NCI-H2196 (cell line): ENCODE results near the gene PKHD1.
"Not testable (repeated sequence)": the region's sequence is repeated elsewhere in the genome, so short reads cannot be mapped to it uniquely, and the experiment has no call there.

ENCODE experiments used
- DNase-seq: peaks from one replicate; lab custom pipeline; 2025; ENCODE audit not compliant: unreplicated experiment; lab: John Stamatoyannopoulos, UW

Gene PKHD1

DNA sequence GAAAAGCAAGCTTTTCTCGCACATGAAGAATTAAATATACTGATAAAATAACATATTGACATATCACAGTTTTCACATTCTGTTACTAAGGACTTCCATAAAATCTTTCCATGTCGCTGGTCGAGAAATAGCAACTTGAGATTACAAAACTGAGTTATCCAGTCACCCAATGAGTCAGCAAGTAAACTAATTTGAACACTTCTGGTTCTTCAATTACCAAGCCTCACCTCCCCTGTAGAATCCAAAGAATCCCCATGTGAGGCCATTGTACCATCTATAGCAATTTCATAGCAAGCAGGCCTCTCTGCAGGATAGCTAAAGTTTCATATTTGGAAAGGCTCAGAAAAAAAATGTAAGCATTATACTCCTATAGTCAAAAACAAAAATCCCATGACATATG lies 87.3 kb downstream of the PKHD1 start:
- no peak for DNase-seq

DNA sequence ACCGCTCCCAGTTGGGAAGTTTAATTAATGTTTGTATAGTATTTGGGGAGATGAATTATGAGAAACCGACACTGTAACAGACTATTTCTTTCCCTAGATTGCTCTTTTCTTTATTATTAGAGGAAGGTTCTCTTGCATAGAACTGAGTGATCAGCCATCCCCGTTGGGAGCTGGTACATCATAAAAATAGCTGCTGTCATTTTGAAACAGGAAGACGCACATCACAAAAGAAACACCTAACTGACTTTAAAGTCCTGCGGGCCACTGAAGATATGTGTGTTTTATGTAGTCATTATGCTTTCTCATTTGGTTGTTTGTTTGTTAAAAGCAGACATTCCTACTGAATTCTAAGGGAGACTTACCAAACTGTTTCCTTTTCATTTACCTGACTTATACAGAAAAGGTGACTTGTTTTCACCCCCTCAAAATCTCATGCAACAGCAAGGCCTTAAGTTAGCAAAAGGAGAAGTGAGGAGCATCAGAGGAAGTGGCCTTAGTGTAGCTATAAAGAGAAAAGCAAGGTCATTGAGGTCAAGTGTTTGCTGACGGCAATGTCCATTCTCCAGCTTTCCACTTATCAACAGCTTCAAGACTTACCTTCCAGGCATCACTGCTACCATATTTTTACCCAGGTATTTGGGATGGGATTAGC lies 91.0 kb downstream of the PKHD1 start:
- DNase-seq = no peak

DNA sequence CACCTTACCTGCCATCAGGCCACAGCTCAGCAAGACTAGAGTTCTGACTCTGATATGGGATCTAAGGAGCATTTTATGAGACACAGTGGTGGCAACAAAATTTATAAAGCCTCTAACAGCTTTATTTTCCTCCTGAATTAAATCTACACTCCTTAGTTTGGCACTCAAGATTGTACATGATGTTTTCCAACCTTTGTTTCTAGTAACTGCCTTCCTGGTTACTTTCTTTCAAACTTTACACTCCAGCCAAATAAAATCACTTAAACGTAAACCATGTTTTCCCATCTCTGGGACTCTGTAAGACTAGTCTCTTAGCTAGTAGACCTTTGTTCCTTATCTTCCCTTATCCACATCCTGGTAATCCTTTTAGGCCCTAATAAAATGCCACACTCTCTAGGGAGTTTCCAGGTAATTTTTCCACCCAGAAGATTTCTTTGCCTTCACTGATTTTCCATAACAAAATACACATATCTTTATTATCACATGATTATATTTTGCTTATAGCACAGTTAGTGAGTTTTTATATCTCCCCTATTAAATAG lies 92.1 kb downstream of the PKHD1 start:
- DNase-seq = no peak

DNA sequence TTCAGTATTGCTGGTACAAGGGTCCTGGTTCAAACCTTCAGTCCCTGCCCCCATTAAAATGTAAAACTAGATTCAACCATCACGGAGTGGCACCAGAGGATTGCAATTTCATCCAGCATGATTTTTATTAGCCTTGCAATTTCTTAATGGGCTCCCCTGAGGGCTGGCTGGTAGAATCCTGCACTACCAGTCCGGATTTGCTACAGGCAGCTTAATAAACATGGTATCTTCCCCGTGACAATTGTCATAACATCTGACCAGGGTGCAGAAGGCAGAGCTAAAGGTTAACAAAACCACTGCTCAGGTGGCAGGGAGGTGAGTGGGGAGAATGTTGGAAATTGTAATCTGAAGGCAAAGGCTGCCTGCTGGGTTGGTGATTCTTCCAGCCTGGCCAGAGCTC lies 94.5 kb downstream of the PKHD1 start:
- DNase-seq = no peak

DNA sequence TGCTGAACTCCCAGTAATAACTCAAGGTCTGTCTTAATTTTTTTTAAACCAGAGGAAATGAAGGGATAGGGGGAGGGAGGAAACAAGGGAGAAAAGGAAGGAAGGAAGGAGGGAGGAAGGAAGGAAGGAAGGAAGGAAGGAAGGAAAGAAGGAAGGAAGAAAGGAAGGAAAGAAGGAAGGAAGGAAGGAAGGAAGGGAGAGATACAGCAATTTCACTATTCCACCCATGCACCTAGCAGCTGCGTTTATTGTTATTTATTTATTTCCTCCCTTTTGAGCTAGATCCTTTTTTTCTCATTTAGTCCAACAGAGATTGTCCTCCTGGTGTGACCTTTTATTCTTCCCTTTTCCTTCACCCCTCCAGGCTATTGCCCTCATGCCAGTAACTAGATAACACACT lies 97.6 kb downstream of the PKHD1 start:
- DNase-seq = no peak

DNA sequence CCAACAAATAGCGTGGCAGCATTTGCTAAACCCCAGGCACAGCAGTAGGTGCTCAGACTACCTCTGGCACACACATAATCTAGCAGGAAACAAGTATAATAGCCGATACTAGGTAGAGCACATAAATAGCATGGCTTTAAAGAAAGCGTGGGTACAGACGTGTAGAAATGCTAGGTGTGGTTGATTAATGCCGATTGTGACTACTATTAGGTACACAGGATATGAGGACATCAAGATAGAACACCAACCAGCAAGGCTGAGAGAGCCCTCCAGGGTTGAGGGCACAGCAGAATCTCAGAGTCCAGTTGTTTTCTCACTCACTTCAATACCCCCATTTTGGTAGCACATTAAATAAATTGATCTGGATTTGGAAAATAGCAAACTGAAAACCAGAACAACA lies 100.5 kb downstream of the PKHD1 start:
- no peak for DNase-seq

DNA sequence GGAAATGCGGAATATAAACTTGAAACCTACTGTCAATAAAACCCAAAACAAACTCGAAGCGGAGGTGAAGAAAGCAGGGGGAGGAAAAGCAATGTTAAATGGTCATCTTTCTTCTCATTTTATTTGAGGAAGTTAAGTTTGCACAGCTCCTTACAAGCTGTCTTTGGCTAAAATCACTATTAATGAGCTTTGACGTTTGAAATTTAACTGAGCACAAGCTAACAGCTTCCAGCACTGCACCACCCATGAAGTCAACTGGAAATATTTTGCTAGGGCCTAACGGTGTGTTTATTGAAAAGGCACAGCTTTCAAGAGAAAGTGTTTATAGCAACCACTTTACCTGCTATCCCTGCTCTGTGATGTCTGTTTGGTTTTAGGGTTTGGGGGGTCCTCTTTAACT lies 103.8 kb downstream of the PKHD1 start:
- DNase-seq = no peak

DNA sequence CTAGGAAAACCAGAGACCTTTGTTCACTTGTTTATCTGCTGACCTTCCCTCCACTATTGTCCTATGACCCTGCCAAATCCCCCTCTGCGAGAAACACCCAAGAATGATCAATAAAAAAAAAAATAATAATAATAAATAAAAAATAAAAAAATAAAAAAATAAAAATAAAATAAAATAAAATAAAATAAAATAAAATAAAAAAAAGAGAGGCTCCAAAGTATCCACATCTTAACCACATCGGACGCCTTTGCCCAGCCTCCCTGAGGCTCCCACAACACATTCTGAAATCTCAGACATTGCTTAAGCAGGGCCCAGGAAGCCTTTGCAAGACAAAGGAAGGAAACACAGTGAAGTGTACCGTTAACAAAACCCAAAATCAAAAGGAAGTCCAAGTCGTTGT lies 104.7 kb downstream of the PKHD1 start:
- not testable (repeated sequence) for DNase-seq

DNA sequence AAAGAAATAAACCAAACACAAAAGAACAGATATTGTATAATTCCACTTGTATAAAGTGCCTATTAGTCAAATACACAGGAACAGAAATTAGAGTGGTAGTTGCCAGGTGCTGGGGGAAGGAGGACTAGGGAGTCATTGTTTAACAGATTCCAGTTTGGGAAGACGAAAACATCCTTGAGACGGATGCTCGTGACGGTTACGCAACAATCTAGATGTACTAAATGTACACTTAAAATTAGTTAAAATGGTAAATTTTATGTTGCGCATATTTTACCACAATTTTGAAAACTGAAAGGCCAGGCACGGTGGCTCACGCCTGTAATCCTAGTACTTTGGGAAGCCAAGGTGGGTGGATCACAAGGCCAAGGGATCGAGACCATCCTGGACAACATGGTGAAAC lies 111.0 kb downstream of the PKHD1 start:
- no peak for DNase-seq

DNA sequence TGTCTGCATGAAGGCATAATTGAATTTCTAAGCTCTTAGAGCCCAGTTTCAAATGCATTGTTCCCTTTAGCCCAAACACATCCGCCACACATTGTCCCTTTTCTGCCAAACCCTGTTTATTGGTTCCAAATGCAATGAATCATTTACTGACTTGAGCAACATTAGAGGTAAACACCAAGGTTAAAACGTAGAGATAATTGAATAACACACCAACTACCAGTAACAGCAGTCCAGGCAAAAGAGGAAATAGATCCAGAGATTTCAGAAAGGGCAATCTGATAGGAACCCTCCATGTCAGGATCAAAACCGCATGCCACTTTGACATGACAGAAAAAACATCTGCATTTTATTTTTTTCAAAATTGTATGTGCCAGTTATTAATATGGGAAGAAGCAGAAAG lies 114.8 kb downstream of the PKHD1 start:
- no peak for DNase-seq

DNA sequence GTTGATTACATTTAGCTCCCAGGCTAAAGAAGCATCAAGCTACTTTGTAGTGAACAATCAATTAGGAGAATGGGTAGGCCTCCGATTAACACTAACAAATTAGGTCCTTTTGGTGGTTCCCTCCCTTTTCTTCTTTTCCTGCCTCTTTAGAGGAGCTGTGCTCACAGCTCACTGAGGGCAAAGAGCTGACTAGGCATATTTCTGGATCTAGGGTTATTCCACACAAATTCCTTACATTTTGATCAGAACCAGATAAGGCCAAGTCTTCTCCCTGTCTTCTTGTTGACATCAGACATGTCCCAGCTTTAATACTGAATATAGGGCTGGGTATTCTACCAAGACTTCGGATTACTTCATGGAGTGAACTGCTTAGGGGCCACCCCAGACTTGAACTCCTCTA lies 119.1 kb downstream of the PKHD1 start:
- no peak for DNase-seq

DNA sequence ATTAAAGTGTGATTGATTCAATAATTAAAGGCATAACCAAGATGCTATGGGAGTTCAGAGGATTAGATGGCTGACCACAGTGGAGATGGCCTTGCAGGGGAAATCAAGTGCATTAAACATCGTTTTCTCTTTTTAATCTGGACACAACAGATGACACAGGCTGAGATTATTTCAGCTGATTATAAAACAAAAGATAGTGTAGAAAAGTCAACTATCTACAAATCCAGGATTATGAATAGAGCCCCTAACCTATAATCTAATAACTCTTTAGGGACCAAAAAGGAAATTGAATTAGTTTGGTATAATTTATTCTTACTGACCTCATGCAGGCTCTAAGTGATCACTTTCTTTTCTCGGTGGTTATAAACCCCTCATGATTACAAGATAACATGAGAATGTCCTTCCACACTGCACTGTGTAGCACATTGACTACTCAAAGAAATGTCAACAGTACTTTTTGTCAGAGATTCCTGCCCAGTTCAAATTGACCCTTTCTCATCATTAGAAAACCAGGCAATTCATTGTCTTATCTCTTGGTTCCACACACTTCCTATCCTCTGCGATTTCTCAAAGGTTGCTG lies 122.1 kb downstream of the PKHD1 start:
- DNase-seq = no peak

DNA sequence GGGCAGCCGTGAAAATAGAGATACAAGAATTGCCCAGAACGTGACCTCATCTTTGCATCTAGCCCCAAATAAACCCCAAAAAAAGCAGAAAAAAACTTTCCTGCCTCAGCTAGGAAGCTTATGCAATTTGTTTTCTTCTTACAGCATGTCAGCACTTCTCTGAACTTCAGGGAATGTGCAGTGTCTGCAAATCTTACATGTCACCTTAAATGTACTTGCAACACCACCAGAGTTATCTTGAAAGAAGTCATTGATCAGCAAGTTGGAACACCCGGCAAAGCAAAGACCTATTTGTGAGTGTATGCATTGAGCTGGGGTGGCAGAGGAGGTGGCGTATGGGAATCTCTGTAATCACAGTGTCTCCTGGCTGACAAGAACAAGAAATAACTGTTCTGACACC lies 123.4 kb downstream of the PKHD1 start:
- no peak for DNase-seq

DNA sequence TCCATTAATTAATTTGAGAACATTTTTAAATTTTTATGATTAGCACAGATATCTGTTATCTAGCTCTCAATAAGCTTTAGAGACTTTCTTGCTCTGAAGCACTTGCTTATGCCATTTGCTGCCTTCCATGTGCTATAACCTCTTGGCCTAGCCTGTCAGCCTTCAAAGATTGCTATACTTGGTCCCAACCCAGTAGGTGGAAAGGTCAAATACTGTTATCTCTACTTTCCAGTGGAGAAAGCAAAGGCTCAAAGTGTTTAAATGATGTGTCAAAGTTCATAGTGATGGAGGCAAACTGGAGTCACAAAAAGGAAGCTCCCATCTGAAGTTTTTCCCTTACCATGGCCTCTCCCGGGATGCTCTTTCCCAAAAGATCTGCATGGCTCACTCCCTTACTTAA lies 125.1 kb downstream of the PKHD1 start:
- DNase-seq = no peak

DNA sequence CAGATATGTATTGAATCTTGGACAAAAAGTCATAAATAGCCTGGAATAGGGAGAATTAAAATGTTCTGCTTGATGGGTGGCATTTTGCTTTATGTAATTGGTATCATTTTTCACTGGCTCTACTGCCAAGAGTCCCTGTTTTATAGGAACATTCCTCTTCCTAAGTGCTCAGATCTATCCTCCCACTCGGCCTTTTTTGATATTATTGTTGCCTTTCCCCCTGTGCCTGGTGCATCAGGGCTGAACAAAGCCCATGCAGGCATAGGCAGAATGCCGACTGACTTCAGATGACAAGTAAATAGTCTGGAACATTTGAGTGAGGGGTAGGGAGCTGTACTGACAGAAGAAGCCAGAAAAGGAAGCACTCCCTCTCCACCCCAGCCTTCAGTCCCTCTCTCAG lies 127.0 kb downstream of the PKHD1 start:
- no peak for DNase-seq

DNA sequence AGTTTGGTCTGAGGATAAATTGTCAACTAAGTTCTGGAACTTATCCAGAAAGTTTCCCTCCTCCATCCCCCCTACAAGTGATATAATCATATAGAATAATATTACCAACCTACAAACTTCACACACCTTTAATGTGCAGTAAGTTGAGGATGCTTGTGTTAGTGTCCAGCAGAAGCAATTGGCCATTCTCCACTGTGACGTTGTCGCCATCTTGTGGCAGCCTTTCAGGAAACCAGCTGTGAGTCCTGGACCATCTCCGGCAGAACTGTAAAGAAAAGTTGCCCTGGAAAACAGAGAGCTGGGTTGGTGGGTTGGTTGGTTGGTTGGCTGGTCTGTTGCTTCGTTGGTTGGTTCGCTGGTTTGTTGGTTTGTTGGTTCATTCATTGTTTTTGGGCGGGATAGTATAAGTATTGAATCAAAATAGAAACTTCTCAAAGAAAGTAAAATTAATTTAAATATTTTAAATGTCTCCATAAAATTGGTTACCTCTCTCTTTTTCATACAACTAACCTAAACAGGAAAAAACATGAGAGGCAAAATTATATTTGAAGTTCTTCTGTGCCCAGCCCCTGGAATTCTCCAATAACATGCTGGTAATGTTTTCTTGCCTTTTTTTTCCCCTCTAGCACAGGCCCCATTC lies 127.5 kb downstream of the PKHD1 start:
- peak; percentile 48 for DNase-seq

DNA sequence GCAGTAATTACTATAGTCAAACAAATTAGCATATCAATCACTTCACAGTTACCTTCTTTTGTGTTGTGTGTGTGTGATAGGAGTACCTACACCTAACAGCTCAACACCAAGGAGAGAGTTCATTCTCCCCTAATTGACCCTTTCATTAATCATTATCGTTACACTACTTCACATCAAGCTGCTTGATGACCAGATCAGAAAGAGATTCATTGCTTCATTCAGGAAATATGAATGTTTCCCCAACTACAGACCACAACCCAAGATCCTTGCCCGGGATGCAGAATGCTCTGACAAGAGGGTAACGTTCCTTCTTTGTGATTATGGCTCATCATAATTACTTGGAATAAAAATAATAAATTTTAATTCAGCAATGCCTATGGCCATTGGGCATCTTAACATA lies 132.7 kb downstream of the PKHD1 start:
- DNase-seq = no peak

DNA sequence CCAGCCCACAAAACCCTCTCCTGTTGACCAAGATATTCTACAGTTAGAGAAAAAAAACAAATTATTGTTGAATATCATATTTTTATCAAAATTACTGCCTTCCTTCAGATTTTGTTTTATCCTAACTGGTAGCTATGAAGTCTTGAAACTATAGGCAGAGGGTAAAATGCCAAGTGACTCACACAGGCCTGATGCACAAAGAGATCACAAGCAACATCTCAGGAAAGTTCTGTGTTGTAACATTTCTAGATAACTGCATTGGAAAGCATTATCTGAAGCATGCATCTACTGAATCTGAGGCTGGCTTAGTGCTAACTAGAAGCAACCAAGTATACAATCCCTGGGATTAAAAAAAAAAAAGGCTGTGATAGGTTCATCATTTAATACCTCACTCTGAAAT lies 134.2 kb downstream of the PKHD1 start:
- no peak for DNase-seq

DNA sequence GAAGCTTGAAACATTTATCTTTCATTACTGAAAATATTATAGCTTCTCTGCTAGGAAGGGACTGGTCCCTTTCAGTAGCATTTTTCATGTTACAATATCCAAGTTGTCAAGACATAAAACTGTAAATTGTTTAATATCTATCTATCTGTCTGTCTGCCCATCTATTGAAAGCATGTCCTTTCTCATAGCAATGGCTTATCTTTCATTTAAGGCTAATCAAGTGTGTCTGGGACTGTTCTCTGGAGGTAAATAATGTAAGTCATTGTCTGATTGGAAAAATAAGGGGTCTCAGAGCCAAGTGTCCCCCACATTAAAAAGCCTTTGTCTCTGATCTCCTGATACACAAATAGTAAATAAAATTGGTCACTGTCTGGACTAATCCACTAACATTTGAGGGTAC lies 135.5 kb downstream of the PKHD1 start:
- DNase-seq = no peak

DNA sequence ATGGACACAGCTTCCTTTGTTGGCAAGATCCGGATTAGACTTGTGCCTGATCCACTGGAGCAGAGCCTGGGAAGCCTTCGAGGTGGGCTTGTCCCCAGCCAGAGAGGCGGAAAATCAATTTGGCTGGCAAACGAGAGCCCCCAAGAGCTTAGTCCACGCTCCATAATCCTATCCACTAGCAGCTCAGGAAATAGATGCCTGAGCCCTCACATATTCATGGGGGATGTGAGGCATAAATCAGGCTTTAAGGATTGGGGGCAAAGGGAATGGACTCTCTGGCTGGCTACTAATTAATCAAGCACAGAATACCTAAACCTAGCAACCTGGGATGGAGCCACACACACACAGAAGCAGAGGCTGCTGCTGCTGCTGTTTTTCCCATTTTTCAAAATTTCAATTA lies 137.9 kb downstream of the PKHD1 start:
- DNase-seq = no peak

DNA sequence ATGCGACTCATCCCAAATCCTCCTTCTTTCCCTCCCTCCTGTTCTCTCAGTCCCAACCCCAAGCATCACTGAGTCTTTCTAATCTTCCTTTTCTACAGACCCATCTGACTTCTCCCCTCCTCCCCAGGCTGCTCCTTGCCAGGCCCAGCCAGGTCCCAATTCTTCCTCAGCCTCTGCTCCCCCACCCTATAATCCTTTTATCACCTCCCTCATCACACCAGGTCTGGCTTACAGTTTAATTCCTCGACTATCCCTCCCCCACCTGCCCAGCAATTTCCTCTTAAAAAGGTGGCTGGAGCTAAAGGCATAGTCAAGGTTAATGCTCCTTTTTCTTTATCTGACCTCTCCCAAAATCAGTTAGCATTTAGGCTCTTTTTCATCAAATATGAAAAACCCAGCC lies 147.7 kb downstream of the PKHD1 start:
- not testable (repeated sequence) for DNase-seq

DNA sequence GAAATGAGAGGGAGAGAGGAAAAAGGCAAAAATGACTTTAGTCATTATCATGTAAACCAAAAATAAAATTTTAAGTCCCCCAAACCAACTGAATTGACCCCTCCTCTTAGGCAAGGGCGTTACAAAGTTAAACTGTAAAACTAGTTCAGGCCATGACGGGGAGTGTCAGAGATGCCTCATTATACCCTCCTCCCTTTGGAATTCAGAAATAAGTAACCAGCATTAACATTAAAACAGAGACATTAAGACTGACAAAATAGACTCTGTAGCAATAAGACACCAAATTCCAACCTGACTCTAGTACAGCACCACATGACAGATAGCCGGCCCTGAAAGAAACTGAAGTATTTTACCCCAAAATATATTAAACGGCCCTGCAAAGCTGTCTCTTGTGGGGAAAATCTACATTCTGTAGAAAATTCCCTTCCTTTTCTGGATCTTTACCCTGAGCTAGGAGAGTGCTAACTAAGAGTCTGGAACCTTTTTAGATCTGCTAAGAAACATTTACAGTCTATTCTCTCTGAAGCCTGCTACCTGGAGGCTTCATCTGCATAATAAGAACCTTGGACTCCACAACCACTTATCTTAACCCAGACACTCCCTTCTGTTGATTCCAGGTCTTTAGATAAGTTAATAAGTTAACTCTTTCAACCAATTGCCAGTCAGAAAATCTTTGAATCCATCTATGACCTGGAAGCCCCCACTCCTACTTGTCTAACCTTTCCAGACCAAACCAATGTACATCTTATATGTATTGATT lies 150.7 kb downstream of the PKHD1 start:
- DNase-seq = no peak
